DMS 273 (cell line): ENCODE data around the gene HNRNPM.
"Not testable (repeated sequence)": the region's sequence is repeated elsewhere in the genome, so short reads cannot be mapped to it uniquely, and the experiment has no call there.

Experiments used
- DNase-seq: peaks from one replicate; lab custom pipeline; 2025; ENCODE audit not compliant: unreplicated experiment; lab: John Stamatoyannopoulos, UW

HNRNPM gene

GRCh38 chr19:8425331-8425730 is 19.4 kb upstream of the HNRNPM start:
- not testable (repeated sequence) for DNase-seq

DNA sequence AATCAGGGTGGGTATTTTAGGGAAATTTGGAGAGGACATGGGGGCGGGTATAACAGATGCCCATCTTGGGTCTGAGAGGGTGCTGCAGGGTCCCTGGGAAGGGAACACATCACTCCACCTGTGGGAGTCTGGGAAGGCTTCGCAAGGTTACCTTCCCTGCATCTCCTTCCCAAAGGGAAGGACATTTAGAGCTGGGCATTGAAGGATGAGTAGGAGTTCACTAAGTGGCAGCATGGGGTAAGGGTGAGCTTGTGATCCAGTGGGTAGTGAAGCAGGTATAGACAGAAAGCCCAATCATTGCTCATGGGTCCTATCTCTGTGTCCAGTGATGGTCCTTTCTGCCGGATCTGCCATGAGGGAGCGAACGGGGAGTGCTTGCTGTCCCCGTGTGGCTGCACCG is 18.5 kb upstream of the HNRNPM start:
- no peak for DNase-seq

DNA sequence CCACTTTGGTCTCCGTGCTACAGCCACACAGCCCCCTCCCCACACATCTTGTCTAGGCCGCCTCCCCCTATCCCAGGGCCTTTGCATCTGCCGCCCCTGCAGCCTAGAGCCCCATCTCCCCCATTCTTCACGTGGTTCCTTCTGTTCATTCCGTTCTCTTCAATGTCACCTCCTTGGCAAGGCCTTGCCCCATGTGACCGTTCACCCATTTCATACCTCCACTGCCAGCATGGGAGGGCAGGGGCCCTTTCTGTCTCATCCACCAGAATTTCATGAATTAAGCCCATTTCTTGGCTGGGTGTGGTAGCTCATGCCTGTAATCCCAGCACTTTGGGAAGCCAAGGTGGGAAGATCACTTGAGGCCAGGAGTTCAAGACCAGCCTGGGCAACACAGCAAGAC is 15.7 kb upstream of the HNRNPM start:
- no peak for DNase-seq

DNA sequence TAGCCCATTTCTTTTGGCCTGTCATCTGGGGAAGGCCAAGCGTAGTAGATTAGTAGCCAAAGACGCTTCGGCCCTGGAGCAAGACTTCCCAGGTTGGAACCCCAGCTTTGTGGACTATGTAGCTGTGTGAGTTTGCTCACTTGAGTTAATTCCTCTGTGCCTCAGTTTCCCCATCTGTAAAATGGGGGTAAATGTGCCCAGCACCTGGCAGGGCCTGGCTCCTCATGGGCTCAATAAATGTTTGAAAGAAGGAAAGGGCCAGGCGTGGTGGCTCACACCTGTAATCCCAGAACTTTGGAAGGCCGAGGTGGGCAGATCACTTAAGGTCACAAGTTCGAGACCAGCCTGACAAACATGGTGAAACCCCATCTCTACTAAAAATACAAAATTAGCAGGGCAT is 14.9 kb upstream of the HNRNPM start:
- DNase-seq, result no peak

- DNase-seq, result no peak
Measured at GRCh38 chr19:8430650-8431049, 14.1 kb upstream of the HNRNPM start.

DNA sequence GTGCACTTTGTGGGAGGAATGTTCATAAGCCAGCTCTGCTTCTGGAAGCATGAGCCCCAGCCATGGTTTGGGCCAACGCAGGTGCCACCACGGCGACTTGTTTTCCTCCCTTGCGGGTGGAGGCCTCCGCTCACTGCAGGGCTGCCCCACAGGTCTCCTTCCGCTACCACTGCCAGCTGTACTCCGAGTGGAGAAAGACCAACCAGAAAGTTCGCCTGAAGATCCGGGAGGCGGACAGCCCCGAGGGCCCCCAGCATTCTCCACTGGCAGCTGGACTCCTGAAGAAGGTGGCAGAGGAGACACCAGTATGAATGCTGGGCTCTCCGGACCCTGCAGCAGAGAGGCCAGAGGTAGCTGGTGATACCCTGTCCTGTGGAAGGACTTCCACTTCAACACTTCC is 6.5 kb upstream of the HNRNPM start:
- no peak for DNase-seq

GRCh38 chr19:8441725-8442544 is 2.8 kb upstream of the HNRNPM start:
- no peak for DNase-seq

DNA sequence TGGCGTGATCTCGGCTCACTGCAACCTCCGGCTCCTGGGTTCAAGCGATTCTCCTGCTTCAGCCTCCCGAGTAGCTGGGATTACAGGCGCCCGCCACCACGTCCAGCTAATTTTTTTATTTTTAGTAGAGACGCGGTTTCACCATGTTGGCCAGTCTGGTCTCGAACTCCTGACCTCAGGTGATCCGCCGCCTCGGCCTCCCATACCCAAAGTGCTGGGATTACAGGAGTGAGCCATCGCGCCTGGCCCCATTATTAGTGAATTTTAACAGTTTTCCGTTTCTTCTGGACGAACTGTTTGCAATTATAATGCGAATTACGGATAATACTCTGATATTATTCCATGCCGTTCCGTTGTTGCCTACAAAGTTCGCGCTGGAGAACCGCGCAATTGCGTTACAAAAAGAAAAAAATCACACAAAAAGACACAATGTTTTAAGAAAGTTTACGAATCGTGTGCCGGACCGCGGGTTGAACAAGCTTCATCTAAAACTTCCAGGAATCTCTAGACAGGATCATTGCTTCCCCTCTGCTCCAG is 567 bp upstream of the HNRNPM start:
- not testable (repeated sequence) for DNase-seq

DNA sequence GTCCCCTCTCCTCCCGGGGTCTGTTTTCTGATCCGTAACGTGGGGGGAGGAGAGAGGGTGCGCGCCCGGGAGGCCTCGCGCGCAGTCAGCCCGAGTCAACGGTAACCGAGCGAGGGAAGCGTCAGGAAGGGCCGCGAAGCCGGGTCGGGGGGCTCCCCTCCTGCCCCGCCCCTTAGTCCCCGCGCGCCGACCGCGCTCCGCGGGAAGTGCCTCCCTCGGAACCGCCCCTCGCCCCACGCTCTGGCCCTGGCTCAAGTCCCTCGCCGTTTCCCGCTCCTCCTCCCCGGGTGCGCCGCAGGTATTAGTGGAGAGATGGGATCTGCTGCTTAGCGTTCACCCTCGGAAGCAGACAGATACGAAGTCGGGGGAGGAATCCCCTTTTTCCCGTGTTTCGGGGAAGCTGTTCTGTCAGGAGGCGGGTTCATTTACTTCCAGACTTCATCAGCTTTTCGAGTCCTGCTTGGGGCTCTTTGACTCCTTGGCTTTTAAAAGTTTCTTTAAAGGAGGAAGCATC is 770 bp downstream of the HNRNPM start:
- DNase-seq, result peak; percentile 73

DNA sequence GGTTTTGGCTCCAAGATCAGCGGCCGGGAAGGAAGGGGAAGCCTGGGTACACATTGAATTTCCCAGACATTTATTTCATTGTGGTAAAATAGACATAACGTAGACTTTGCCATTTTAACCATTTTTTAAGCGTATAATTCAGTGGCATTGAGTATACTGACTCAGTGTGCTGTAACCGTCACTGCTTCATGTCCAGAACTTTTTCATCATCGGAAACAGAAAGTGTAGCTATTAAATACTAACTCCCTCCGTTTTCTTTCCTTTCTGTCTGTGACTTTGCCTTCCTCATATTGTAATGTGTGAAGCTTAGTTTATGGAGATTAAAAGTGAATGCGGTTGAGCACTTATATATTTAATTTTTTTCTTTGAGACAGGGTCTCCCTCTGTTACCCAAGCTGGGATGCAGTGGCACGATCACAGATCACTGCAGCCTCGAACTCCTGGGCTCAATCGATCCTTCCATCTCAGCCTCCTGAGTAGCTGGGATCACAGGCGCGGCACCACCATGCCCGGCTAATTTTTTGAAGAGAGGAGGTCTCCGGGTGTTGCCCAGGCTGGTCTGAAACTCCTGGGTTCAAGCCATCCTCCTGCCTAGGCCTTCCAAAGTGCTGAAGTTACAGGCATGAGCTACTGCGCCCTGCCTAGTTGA is 1.4 kb downstream of the HNRNPM start:
- no peak for DNase-seq

GRCh38 chr19:8449830-8450229 is 5.1 kb downstream of the HNRNPM start:
- DNase-seq, result no peak

GRCh38 chr19:8451377-8451776 is 6.6 kb downstream of the HNRNPM start:
- DNase-seq, result no peak

DNA sequence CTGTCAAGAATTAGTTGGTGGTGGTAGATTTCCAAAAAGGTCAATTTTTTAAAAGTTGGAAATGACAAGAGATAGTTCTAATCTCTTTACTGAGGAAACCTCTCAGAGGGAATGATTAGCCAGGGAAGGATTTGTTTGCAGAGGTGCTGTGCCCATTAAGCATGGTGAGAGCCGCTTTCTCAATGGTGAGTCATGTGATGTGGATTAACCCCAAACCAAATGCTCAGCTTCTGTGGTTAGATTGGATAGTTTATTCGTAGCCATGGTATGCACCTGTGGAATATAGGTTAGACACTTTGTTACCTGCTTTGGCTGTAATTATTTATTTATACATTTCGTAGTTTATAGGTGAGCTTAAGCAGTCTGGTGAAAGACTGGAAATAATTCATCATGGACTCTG is 7.1 kb downstream of the HNRNPM start:
- no peak for DNase-seq

GRCh38 chr19:8452446-8453123 is 7.8 kb downstream of the HNRNPM start:
- no peak for DNase-seq

GRCh38 chr19:8453616-8454015 is 8.8 kb downstream of the HNRNPM start:
- no peak for DNase-seq

DNA sequence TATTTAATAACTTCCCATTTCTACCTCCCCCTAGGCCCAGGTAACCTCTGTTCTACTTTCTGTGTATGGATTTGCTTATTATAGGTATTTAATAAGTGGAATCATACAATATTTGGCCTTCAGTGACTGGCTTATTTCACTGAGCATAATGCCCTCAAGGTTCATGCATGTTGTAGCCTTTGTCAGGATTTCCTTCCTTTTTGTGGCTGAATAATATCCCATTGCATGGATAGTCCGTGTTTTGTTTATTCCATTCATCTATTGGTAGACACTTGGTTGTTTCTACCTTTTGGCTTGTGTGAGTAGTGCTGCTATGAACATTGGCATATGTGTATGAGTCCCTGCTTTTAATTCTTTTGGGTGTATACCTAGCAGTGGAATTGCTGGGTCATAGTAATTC is 9.4 kb downstream of the HNRNPM start:
- DNase-seq, result no peak

- DNase-seq, result no peak
Measured at GRCh38 chr19:8455018-8455417, 10.2 kb downstream of the HNRNPM start.

DNA sequence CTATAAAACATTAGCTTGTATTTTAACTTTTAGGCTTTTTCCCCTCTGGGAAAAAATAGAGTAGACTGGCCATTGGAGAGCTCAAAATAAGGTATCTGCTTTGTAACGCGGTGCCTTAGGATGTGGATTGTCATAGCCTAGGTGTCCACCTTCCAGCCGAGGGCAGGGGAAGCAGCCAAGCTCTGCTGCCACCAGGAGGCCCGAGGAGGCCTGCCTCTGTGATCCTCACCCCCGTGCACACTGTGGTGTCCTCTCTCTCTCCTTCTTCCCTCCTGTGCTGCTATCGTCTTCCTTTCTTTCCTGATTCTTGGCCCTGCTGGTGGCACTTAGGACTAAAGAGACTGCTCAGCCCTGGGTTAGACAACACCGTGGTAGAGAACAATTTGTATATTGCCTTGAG is 11.3 kb downstream of the HNRNPM start:
- peak; percentile 29 for DNase-seq

DNA sequence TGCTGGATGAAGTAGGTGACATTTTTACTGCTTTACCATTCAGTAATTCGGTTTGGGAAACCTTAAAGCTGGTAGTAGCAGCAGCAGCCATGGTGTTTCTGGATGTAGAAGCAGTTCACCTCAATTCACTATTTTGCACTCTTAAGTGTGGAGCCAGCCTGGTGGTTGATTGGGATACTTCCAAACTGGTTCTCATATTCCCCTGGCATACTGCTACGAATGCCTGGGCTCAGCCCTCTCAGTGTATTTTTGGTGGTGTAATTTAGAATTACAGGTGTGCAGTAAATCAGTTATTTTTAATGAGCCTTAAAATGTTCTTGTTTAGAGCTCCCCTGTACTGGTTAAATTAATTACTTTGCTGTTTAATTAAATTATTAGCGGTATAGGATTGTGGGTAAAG is 12.4 kb downstream of the HNRNPM start:
- peak; percentile 30 for DNase-seq

- no peak for DNase-seq
Measured at GRCh38 chr19:8457827-8458226, 13.1 kb downstream of the HNRNPM start.

GRCh38 chr19:8458380-8458779 is 13.6 kb downstream of the HNRNPM start:
- DNase-seq, result no peak

GRCh38 chr19:8459095-8459494 is 14.3 kb downstream of the HNRNPM start:
- DNase-seq, result no peak
